Activated CD4-positive, alpha-beta T cell treated with anti-CD3 and anti-CD28 coated beads for 24 hours (primary cell): Measurements from ENCODE around the gene FTH1.
"Not testable (repeated sequence)": the region's sequence is repeated elsewhere in the genome, so short reads cannot be mapped to it uniquely, and the experiment has no call there.

Experiments
- DNase-seq, 2 donors: peaks; one replicate each; pipeline ENCODE4 v3.0.0-alpha.2; 2020; ENCODE audit warnings: low read depth in 2 of 2

The FTH1 gene

GRCh38 chr11:61967116-61967923, at the start of gene FTH1:
Gene FTH1 (minus strand): TSS chr11:61967634. CDS start chr11:61967425, 209 bp downstream.
- DNase-seq, result peak; percentile 76

DNA sequence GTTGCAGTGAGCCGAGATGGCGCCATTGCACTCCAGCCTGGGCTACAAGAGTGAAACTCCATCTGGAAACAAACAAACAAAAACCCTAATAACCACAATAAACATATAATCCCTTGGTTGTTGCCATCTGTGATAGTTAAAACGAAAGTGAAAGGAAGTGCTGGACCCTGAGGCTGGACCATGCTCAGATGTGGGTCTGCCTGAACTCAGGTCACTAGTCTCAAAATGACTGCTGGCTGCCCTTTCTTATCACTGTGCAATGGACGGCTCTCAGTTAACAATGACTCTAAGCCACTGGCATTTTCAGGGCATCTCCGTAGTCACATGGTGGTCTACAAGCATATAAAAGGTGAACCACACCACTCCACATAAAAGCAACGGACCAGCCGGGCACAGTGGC, 48.2 kb upstream of the FTH1 start:
- DNase-seq, result no peak

GRCh38 chr11:62013537-62014476, 46.4 kb upstream of the FTH1 start:
- no peak for DNase-seq

DNA sequence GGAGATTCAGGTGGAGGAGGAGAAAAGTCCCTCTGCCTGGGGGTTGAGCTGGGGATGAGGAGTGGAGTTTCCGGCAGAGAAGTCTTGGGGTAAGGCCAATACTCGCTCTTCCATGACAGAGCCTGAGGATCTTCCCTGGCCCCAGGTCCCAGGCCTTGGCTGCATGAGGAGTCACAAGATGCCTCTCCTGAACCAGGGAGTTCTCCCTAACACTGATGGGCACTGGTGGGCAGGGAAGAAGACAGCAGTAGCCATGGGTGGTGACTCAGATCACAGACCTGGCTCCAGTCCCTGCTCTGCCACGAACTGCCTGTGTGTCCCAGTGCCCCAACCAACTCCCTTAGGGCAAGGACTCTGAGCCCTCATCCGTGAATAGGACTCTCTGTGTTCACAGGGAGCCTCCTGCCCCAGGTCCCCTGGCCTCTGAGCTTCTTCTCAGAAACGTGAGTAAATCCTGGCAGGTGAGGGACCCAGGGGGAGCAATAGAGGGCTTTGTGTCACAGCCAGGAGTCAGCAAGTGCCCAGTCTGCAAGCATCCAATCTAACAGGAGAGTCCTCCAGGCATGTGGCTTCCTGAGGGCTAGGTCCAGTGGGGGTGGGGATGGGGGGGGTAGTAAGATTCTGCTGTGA, 45.5 kb upstream of the FTH1 start:
- DNase-seq, result no peak

DNA sequence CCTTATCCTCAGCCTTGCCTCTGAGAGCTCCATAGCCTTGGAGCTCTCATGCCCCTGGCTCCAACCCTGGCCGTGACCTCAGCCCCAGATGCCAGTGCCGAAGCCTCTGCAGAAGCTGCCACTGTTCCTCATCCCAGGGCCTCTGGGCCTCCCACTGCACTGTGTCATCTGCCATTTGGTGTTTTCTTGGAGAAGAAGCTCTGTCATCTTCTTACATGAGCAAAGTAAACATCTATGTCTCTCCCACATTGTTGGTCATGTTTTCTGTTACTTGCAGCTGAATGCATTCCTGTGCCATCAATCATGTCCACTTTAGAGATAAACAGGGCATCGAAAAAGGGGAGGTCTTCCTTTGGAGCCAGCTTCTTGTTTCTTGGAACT, 45.0 kb upstream of the FTH1 start:
- DNase-seq, result no peak

DNA sequence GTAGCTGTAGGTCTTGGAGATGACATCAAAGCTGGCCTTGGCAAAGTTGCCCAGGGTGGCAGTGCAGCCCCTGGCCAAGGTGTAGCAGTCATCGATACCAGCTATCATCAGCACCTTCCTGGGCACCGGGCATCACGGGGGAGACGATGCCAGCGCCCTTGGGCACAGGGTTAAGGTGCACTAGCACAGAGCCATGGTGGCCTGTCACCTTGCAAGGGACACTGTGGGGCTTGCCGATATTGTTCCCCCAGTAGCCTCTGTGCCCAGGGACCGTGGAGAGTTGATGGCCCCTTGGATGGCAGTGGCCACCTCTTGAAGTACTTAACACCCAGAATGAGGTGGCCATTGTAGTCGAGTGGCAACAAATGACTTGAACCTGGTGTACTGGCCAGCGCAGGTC, 44.4 kb upstream of the FTH1 start:
- no peak for DNase-seq

GRCh38 chr11:62010935-62011528, 43.6 kb upstream of the FTH1 start:
- DNase-seq, result no peak

DNA sequence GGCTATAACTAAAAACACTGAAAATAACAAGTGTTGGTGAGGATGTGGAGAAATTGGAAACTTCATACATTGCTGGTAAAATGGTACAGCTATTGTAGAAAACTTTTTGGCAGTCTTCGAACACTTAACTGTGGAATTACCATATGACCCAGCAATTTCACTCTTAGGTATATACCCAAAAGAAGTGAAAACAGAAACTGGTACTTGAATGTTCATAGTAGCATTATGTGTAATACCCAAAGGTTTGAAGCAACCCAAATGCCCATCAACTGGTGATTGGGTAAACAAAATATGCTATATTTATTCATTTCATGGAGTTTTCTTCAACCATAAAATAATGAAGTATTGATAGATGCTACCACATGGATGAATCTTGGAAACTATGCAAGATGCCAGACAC, 40.8 kb upstream of the FTH1 start:
- no peak for DNase-seq

DNA sequence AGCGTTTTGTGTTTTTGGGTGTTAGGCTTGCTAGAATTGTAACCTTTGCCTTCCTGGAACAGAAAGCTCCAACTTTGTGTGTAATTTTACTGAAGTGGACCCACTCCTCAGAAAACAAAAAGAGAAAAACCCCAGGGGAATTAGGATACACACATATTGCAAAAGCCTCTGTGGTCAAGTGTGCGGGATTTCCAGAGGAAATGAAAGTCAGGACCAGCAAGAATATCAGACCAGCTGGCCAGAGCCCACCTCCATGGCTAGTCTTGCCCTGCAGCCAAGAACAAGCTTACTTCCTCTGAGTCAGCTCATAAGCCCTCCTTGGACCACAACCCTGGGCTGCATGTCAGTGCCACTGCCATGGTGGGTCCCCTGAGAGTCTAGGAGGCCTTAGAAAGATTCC, 37.0 kb upstream of the FTH1 start:
- DNase-seq, result no peak

- DNase-seq, result not testable (repeated sequence)
Observed at GRCh38 chr11:62002283-62002682, 34.8 kb upstream of the FTH1 start.

DNA sequence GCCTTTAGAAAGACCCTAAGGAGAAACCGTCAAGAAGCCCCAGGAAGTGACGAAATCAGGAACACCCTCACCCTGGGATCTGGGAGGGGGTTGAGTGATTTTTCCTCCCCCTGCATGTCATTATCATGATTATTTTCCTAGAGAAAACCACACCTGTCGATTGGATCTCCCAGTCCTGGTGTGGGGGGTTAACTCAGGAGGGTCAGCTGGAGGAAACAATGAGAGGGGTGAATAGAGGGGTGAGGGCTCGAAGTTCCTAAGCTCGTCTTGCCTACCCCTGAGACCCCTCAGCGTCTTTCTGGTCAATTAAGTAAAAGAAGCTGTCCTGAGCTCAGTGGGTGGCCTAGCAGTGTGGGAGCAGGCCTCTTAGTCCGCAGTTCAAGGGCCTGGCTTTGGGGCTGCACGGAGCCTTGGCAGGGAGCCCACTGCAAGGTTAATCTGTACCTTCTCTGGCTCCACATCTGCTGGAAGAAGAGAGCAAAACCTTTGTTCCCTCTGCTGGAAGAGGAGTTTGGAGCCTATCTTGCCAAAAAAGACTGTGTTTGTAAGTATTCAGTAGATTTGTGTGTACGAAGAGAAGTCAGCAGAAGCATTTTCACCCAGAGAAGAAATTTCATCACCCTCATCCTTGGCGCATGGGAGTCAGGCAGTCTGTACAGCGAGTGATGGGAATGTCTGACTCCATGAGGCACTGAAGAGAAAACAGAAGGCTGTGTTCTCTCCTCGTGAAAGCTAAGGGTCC, 34.2 kb upstream of the FTH1 start:
- DNase-seq, result no peak

- no peak for DNase-seq
Observed at GRCh38 chr11:62000539-62001446, 33.4 kb upstream of the FTH1 start.

GRCh38 chr11:61999141-61999975, 31.9 kb upstream of the FTH1 start:
- no peak for DNase-seq

DNA sequence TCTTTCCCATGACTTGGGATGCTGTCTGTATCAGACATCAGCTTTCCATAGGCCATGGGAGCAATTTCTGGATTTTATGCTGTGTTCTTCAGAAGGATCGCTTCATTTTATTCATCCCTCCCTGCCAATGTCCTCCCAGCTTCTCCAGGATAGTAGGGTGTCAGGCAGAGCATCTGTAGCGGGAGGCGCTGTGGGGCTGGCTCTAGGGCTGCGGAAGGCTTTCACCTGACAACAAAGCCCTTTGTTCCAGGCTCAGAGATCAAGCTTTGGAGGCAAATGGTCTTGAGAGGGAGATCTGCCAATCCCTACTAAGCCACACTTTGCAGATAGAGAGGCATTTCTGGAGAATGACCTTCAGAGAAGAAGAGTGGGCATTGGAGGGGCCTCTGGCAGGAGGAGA, 29.5 kb upstream of the FTH1 start:
- no peak for DNase-seq

- DNase-seq, result no peak
Observed at GRCh38 chr11:61994981-61995380, 27.5 kb upstream of the FTH1 start.

DNA sequence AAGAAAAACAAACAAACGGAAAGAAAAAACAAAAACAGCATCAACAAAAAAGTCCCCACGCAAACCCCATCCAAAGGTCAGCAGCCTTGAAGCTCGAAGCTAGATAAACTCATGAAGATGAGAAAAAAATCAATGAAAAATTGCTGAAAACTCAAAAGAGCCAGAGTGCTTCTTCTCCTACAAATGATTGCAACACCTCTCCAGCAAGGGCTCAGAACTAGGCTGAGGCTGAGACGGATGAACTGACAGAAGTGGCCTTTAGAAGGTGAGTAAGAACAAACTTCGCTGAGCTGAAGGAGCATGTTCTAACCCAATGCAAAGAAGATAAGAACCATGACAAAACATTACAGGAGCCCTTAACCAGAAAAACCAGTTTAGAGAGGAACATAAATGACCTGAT, 18.4 kb upstream of the FTH1 start:
- no peak for DNase-seq

DNA sequence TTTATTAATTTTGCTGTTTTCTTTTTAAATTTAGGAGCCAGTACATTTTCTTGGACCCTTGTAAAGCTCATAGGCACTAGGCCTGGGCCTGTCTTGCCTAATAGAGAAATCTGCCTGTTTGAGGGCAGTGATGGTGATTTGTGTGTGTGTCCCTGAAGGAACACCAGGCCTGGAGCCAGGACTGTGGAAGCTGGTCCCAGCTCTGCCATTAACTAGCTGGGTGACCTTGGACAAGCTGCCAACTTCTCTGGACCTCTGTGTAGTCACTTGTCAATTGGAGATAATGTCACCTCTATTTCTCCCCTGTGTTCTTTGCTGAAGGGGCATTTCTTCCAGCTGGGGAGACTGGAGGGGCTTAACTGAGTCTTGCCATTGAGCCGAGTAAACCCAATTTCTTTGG, 16.0 kb upstream of the FTH1 start:
- DNase-seq, result no peak

- no peak for DNase-seq
Observed at GRCh38 chr11:61980783-61981541, 13.5 kb upstream of the FTH1 start.
